H1 (cell line): ENCODE data around the gene SORL1-AS1.

Source experiments
- BACH1 ChIP-seq: IDR thresholded peaks from 2 replicates; pipeline ENCODE4 v1.6.1; 2012; ENCODE audit warnings: low read length, improper control_type of control experiment
- JUND ChIP-seq: IDR thresholded peaks from 2 replicates; pipeline ENCODE4 v1.6.1; 2011; ENCODE audit warnings: mild to moderate bottlenecking, improper control_type of control experiment, low read length
- SUZ12 ChIP-seq: fragments of 200-600 bp; sonication (generic); IDR thresholded peaks from 2 replicates; pipeline ENCODE4 v1.6.1; 2012; ENCODE audit warnings: mild to moderate bottlenecking, inconsistent platforms, low read length, moderate library complexity, mixed read lengths
- TF ChIP-seq, protein P1 (sequence below): fragments of 300-600 bp; sonication (generic); IDR thresholded peaks from 2 replicates; pipeline ENCODE4 v1.7.1; 2012; ENCODE audit warnings: low read length, moderate library complexity, mild to moderate bottlenecking, inconsistent platforms; ENCODE audit not compliant: insufficient replicate concordance
- TF ChIP-seq, protein P2 (sequence below), 3 experiments: IDR thresholded peaks; 1 replicate in 2 of 3; 2 replicates in 1 of 3; pipeline versions ENCODE4 v1.5.1 to v1.6.1; 2011; ENCODE audit warnings: low read length in 3 of 3, mild to moderate bottlenecking in 3 of 3, inconsistent platforms in 2 of 3, low read depth in 1 of 3, moderate library complexity in 1 of 3; ENCODE audit not compliant: insufficient read depth in 1 of 3; ENCODE audit errors: control extremely low read depth in 1 of 3

Gene SORL1-AS1

DNA sequence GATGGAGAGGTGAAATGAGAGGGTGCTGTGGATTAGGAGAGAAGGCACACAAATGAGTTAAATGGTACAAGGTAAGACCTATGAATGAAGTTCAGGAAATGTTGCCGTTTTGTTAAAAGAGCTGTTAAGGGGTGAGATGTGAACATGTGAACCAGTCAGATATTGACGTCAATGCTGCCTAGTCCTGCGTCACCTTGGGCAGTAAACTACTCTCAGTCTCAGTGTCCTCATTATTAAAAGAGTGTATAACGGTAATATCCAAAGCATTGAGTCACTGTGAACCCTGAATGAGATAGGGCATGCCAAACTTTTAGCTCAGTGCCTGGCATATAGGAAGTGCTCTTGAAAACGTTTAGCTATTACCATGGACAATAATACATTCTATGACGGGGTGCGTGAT lies 32.4 kb upstream of the SORL1-AS1 start (continued):
- TF ChIP-seq, protein P1, sequence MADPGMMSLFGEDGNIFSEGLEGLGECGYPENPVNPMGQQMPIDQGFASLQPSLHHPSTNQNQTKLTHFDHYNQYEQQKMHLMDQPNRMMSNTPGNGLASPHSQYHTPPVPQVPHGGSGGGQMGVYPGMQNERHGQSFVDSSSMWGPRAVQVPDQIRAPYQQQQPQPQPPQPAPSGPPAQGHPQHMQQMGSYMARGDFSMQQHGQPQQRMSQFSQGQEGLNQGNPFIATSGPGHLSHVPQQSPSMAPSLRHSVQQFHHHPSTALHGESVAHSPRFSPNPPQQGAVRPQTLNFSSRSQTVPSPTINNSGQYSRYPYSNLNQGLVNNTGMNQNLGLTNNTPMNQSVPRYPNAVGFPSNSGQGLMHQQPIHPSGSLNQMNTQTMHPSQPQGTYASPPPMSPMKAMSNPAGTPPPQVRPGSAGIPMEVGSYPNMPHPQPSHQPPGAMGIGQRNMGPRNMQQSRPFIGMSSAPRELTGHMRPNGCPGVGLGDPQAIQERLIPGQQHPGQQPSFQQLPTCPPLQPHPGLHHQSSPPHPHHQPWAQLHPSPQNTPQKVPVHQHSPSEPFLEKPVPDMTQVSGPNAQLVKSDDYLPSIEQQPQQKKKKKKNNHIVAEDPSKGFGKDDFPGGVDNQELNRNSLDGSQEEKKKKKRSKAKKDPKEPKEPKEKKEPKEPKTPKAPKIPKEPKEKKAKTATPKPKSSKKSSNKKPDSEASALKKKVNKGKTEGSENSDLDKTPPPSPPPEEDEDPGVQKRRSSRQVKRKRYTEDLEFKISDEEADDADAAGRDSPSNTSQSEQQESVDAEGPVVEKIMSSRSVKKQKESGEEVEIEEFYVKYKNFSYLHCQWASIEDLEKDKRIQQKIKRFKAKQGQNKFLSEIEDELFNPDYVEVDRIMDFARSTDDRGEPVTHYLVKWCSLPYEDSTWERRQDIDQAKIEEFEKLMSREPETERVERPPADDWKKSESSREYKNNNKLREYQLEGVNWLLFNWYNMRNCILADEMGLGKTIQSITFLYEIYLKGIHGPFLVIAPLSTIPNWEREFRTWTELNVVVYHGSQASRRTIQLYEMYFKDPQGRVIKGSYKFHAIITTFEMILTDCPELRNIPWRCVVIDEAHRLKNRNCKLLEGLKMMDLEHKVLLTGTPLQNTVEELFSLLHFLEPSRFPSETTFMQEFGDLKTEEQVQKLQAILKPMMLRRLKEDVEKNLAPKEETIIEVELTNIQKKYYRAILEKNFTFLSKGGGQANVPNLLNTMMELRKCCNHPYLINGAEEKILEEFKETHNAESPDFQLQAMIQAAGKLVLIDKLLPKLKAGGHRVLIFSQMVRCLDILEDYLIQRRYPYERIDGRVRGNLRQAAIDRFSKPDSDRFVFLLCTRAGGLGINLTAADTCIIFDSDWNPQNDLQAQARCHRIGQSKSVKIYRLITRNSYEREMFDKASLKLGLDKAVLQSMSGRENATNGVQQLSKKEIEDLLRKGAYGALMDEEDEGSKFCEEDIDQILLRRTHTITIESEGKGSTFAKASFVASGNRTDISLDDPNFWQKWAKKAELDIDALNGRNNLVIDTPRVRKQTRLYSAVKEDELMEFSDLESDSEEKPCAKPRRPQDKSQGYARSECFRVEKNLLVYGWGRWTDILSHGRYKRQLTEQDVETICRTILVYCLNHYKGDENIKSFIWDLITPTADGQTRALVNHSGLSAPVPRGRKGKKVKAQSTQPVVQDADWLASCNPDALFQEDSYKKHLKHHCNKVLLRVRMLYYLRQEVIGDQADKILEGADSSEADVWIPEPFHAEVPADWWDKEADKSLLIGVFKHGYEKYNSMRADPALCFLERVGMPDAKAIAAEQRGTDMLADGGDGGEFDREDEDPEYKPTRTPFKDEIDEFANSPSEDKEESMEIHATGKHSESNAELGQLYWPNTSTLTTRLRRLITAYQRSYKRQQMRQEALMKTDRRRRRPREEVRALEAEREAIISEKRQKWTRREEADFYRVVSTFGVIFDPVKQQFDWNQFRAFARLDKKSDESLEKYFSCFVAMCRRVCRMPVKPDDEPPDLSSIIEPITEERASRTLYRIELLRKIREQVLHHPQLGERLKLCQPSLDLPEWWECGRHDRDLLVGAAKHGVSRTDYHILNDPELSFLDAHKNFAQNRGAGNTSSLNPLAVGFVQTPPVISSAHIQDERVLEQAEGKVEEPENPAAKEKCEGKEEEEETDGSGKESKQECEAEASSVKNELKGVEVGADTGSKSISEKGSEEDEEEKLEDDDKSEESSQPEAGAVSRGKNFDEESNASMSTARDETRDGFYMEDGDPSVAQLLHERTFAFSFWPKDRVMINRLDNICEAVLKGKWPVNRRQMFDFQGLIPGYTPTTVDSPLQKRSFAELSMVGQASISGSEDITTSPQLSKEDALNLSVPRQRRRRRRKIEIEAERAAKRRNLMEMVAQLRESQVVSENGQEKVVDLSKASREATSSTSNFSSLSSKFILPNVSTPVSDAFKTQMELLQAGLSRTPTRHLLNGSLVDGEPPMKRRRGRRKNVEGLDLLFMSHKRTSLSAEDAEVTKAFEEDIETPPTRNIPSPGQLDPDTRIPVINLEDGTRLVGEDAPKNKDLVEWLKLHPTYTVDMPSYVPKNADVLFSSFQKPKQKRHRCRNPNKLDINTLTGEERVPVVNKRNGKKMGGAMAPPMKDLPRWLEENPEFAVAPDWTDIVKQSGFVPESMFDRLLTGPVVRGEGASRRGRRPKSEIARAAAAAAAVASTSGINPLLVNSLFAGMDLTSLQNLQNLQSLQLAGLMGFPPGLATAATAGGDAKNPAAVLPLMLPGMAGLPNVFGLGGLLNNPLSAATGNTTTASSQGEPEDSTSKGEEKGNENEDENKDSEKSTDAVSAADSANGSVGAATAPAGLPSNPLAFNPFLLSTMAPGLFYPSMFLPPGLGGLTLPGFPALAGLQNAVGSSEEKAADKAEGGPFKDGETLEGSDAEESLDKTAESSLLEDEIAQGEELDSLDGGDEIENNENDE, result no peak
- TF ChIP-seq SUZ12 (no peak), JUND (no peak), BACH1 (no peak)
- TF ChIP-seq, protein P2, sequence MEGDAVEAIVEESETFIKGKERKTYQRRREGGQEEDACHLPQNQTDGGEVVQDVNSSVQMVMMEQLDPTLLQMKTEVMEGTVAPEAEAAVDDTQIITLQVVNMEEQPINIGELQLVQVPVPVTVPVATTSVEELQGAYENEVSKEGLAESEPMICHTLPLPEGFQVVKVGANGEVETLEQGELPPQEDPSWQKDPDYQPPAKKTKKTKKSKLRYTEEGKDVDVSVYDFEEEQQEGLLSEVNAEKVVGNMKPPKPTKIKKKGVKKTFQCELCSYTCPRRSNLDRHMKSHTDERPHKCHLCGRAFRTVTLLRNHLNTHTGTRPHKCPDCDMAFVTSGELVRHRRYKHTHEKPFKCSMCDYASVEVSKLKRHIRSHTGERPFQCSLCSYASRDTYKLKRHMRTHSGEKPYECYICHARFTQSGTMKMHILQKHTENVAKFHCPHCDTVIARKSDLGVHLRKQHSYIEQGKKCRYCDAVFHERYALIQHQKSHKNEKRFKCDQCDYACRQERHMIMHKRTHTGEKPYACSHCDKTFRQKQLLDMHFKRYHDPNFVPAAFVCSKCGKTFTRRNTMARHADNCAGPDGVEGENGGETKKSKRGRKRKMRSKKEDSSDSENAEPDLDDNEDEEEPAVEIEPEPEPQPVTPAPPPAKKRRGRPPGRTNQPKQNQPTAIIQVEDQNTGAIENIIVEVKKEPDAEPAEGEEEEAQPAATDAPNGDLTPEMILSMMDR (IDR thresholded peaks at IDR 0.05; ENCODE audit: control extremely low read depth in 1 of 3, insufficient read depth in 1 of 3, low read depth in 1 of 3, low read length in 3 of 3), result no peak
